ENCODE results near the gene SORCS1. TPM values are rescaled to one million over a fixed set of nuclear protein-coding genes. Genes with fewer than 3 reads are reported as not detected.

SORCS1 gene
- polyA plus RNA-seq, 1 donor (not counting 4 experiments of a cell fraction or from before 2014, with no cell fraction given): not detected

DNA sequence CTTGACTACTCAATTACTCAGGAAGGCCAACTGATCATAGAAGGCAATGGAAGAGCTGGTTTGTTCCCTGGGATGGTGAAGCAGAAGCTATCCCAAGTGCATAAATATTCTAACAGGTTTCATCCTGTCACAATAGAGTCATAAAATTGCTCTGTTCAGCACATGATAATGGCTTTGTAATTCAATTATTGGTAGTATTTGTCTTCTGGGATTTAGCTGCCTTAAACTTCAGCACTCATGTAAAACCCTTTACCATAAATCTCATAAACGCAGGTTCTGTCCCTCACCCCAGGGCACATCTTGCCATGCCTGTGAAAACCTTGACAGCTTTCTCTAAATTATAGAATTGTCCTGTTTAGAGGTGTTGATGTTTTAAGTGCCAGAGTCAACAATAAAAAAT, 417.6 kb downstream of the SORCS1 start:
- no peak for FAIRE-seq
- no peak overlapping the region for H3K4me3 ChIP-seq (ENCODE audit: control insufficient read depth in 2 of 3, extremely low read depth in 1 of 3, insufficient read depth in 2 of 3, low read depth in 1 of 3, low read length in 3 of 3)
- dilution Hi-C loops (cut with MboI; ENCODE audit: extremely low pct_ligation_motif_present, low sequenced_read_pairs): no loop called here

DNA sequence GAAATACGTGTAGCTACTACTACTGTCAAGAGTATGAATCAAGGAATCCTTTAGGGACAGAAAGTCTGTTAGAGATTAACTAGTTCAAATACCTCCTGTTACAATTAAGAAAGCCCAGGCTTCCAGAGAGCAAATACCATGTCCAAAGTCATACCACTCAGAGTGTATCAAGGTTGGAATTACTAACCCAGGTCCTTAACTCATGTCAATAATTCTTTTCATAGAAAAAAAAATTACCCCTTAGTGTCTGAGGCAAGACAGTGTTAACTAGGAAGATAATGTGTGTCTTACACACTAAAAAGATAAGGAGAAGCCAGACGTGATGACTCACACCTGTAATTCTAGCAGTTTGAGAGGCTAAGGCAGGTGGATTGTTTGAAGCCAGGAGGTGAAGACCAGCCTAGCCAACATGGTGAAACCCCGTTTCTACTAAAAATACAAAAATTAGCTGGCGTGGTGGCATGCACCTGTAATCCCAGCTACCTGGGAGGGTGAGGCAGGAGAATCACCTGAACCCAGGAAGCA, 423.4 kb downstream of the SORCS1 start:
- Histone ChIP-seq H3K4me3 (ENCODE audit: control insufficient read depth in 2 of 3, extremely low read depth in 1 of 3, insufficient read depth in 2 of 3, low read depth in 1 of 3, low read length in 3 of 3) (no peak overlapping the region), H3K9me1 (ENCODE audit: control insufficient read depth, extremely low read depth, insufficient read depth, low read length) (no peaks in the 10 kb centered on the region), H3K4me2 (ENCODE audit: control insufficient read depth, extremely low read depth, insufficient read depth, low read depth, low read length) (no peak overlapping the region), H3K9ac (ENCODE audit: control insufficient read depth, extremely low read depth, insufficient read depth, low read length) (no peak overlapping the region), H3K79me2 (ENCODE audit: control insufficient read depth, insufficient read depth, low read length) (no peaks in the 10 kb centered on the region), H3K27me3 (ENCODE audit: control insufficient read depth, extremely low read depth, insufficient read depth, low read length) (no peaks in the 10 kb centered on the region), H4K20me1 (ENCODE audit: control insufficient read depth, extremely low read depth, insufficient read depth, low read length) (no peaks in the 10 kb centered on the region), H2AFZ (ENCODE audit: control insufficient read depth, low read length) (no peak overlapping the region), H3K36me3 (ENCODE audit: control insufficient read depth in 2 of 2, extremely low read depth in 1 of 2, insufficient read depth in 2 of 2, low read length in 2 of 2) (no peaks in the 10 kb centered on the region), H3K9me3 (ENCODE audit: control insufficient read depth, low read depth, low read length) (no peaks in the 10 kb centered on the region), H3K27ac (ENCODE audit: control insufficient read depth, insufficient read depth, low read length) (no peak overlapping the region), H3K4me1 (ENCODE audit: control insufficient read depth, extremely low read depth, insufficient read depth, low read length) (no peaks in the 10 kb centered on the region)
- TF ChIP-seq, protein P1, sequence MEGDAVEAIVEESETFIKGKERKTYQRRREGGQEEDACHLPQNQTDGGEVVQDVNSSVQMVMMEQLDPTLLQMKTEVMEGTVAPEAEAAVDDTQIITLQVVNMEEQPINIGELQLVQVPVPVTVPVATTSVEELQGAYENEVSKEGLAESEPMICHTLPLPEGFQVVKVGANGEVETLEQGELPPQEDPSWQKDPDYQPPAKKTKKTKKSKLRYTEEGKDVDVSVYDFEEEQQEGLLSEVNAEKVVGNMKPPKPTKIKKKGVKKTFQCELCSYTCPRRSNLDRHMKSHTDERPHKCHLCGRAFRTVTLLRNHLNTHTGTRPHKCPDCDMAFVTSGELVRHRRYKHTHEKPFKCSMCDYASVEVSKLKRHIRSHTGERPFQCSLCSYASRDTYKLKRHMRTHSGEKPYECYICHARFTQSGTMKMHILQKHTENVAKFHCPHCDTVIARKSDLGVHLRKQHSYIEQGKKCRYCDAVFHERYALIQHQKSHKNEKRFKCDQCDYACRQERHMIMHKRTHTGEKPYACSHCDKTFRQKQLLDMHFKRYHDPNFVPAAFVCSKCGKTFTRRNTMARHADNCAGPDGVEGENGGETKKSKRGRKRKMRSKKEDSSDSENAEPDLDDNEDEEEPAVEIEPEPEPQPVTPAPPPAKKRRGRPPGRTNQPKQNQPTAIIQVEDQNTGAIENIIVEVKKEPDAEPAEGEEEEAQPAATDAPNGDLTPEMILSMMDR (optimal IDR thresholded peaks at IDR 0.05 in 1 of 3, IDR thresholded peaks at IDR 0.05 in 1 of 3, conservative IDR thresholded peaks at IDR 0.05 in 1 of 3; ENCODE audit: extremely low read depth in 1 of 3, insufficient read depth in 2 of 3, low read length in 3 of 3): no peak
- no peak for TF ChIP-seq EZH2 (IDR thresholded peaks at IDR 0.05; ENCODE audit: low read length)
- FAIRE-seq: no peak
- DNase-seq (ENCODE audit: low read depth, low spot score): no peak
- dilution Hi-C loops (cut with MboI; ENCODE audit: extremely low pct_ligation_motif_present, low sequenced_read_pairs): no loop called here

More for the DNA sequence above, 417.6 kb downstream of the SORCS1 start:
- Histone ChIP-seq H3K9me3 (ENCODE audit: control insufficient read depth, low read depth, low read length) (no peaks in the 10 kb centered on the region), H2AFZ (ENCODE audit: control insufficient read depth, low read length) (no peak overlapping the region), H3K79me2 (ENCODE audit: control insufficient read depth, insufficient read depth, low read length) (no peaks in the 10 kb centered on the region), H3K9me1 (ENCODE audit: control insufficient read depth, extremely low read depth, insufficient read depth, low read length) (no peaks in the 10 kb centered on the region), H3K9ac (ENCODE audit: control insufficient read depth, extremely low read depth, insufficient read depth, low read length) (no peak overlapping the region), H3K36me3 (ENCODE audit: control insufficient read depth in 2 of 2, extremely low read depth in 1 of 2, insufficient read depth in 2 of 2, low read length in 2 of 2) (no peaks in the 10 kb centered on the region), H3K4me1 (ENCODE audit: control insufficient read depth, extremely low read depth, insufficient read depth, low read length) (no peaks in the 10 kb centered on the region), H3K27ac (ENCODE audit: control insufficient read depth, insufficient read depth, low read length) (no peak overlapping the region), H3K27me3 (ENCODE audit: control insufficient read depth, extremely low read depth, insufficient read depth, low read length) (no peaks in the 10 kb centered on the region), H3K4me2 (ENCODE audit: control insufficient read depth, extremely low read depth, insufficient read depth, low read depth, low read length) (no peak overlapping the region), H4K20me1 (ENCODE audit: control insufficient read depth, extremely low read depth, insufficient read depth, low read length) (no peaks in the 10 kb centered on the region)
- no peak for DNase-seq (ENCODE audit: low read depth, low spot score)
- no peak for TF ChIP-seq EZH2 (IDR thresholded peaks at IDR 0.05; ENCODE audit: low read length)
- TF ChIP-seq, protein P1 (optimal IDR thresholded peaks at IDR 0.05 in 1 of 3, IDR thresholded peaks at IDR 0.05 in 1 of 3, conservative IDR thresholded peaks at IDR 0.05 in 1 of 3; ENCODE audit: extremely low read depth in 1 of 3, insufficient read depth in 2 of 3, low read length in 3 of 3): no peak

All from keratinocyte (primary cell).